IPS-20b (cell line): Measurements from ENCODE around the gene TENT5A.
"Not testable (repeated sequence)": the region's sequence is repeated elsewhere in the genome, so short reads cannot be mapped to it uniquely, and the experiment has no call there.

Source experiments
- H3K27ac ChIP-seq: one replicate; pipeline ENCODE4 v1.5.1; 2013; ENCODE audit warnings: low read length
- H3K27me3 ChIP-seq: 2 replicates; pipeline ENCODE4 v1.6.1; 2013; ENCODE audit warnings: mild to moderate bottlenecking, low read length, inconsistent platforms; ENCODE audit not compliant: insufficient read depth
- H3K36me3 ChIP-seq: 2 replicates; pipeline ENCODE4 v1.6.1; 2013; ENCODE audit warnings: low read depth, mild to moderate bottlenecking, inconsistent platforms, low read length, moderate library complexity; ENCODE audit not compliant: insufficient read depth
- H3K4me1 ChIP-seq: 2 replicates; pipeline ENCODE4 v1.6.1; 2013; ENCODE audit warnings: mild to moderate bottlenecking, control low read depth, inconsistent platforms, low read length, moderate library complexity; ENCODE audit not compliant: insufficient read depth
- H3K4me3 ChIP-seq: 2 replicates; pipeline ENCODE4 v1.5.1; 2013; ENCODE audit warnings: mild to moderate bottlenecking, low read length, inconsistent platforms
- H3K9ac ChIP-seq: 2 replicates; pipeline ENCODE4 v1.6.1; 2013; ENCODE audit warnings: low read depth, mild to moderate bottlenecking, inconsistent platforms, low read length, moderate library complexity
- H3K9me3 ChIP-seq: 2 replicates; pipeline ENCODE4 v1.6.1; 2013; ENCODE audit warnings: mild to moderate bottlenecking, low read depth, low read length, inconsistent platforms; ENCODE audit not compliant: insufficient read depth

The TENT5A gene

GRCh38 chr6:81787313-81788068 lies 35.0 kb upstream of the TENT5A start:
- no peak overlapping the region for H3K9ac ChIP-seq
- H3K27me3 ChIP-seq: no peaks in the 10 kb centered on the region
- H3K4me1 ChIP-seq: peaks cover 30% of the 10 kb centered on the region
- no peaks in the 10 kb centered on the region for H3K36me3 ChIP-seq
- H3K27ac ChIP-seq: no peak overlapping the region
- H3K9me3 ChIP-seq: no peaks in the 10 kb centered on the region
- H3K4me3 ChIP-seq: no peak overlapping the region

- H3K4me3 ChIP-seq: no peak overlapping the region
- no peak overlapping the region for H3K9ac ChIP-seq
- H3K9me3 ChIP-seq: no peaks in the 10 kb centered on the region
- no peak overlapping the region for H3K27ac ChIP-seq
- H3K36me3 ChIP-seq: no peaks in the 10 kb centered on the region
- no peaks in the 10 kb centered on the region for H3K27me3 ChIP-seq
- H3K4me1 ChIP-seq: peaks cover 29% of the 10 kb centered on the region
Measured at GRCh38 chr6:81786150-81786549, 33.7 kb upstream of the TENT5A start.

GRCh38 chr6:81785377-81785776 lies 32.9 kb upstream of the TENT5A start:
- Histone ChIP-seq H3K4me3 (no peak overlapping the region), H3K27ac (no peak overlapping the region), H3K9ac (no peak overlapping the region)

GRCh38 chr6:81783893-81784292 lies 31.4 kb upstream of the TENT5A start:
- Histone ChIP-seq H3K9me3 (no peaks in the 10 kb centered on the region), H3K9ac (no peak overlapping the region), H3K27ac (no peak overlapping the region), H3K27me3 (no peaks in the 10 kb centered on the region), H3K36me3 (no peaks in the 10 kb centered on the region), H3K4me3 (no peak overlapping the region), H3K4me1 (0 out of 2 replicates have a peak, but pooled peaks cover 7% of the 10 kb centered on the region)

More at GRCh38 chr6:81785377-81785776, 32.9 kb upstream of the TENT5A start:
- no peaks in the 10 kb centered on the region for H3K27me3 ChIP-seq
- H3K36me3 ChIP-seq: no peaks in the 10 kb centered on the region
- H3K4me1 ChIP-seq: peaks cover 22% of the 10 kb centered on the region; the same call in 1 of the 2 replicates
- no peaks in the 10 kb centered on the region for H3K9me3 ChIP-seq

DNA sequence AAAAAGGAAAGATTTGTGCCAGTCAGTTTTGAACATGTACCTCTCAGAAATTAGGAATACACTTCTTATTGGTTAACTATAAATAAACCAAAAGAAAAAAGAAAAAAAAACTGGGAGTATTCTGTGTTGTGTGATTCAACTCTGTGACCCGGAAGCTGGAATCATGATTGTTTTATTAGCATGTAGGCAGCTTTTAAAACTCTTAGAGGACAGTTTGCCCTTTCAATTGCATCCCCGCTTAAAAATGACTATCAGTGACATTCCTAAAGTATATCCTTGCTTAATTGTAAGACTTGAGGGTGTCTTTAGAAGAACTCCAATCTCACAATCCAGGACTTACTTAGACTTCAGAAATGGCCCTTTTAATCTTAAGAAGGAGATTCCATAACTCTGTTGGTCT lies 29.1 kb upstream of the TENT5A start:
- no peaks in the 10 kb centered on the region for H3K36me3 ChIP-seq

DNA sequence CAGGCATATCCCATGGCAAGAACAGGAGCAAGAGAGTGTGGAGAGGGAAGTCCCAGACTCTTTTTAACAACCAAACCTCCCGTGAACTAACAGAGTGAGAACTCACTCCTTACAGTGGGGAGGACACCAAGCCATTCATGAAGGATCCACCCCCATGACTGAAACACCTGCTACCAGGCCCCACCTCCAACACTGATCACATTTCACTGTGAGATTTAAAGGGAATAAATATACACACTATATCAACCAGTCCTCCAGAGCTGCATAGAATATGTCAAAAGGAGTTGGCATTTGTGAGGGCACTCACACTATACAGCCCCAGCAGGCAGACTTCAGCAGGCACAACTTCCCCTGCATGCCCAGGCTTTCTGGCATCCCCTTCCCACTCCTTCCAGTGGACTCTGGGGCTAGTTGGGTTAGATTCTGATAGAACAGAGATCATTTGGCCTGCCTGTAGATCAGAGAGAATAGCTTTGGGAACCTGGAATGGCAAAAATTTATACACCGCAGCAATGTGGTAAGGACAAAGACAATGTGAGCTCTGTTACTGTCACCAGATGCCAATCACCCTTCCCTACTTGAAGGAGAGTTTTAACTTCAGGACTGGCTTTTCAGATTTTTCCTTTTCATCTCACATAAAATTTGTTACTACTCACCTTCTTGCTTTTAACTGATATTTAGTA lies 25.2 kb upstream of the TENT5A start:
- H3K27me3 ChIP-seq: no peaks in the 10 kb centered on the region
- no peaks in the 10 kb centered on the region for H3K4me1 ChIP-seq
- H3K27ac ChIP-seq: no peak overlapping the region
- H3K4me3 ChIP-seq: no peak overlapping the region
- H3K36me3 ChIP-seq: no peaks in the 10 kb centered on the region
- H3K9ac ChIP-seq: no peak overlapping the region
- H3K9me3 ChIP-seq: no peaks in the 10 kb centered on the region

More for the DNA sequence above, 29.1 kb upstream of the TENT5A start:
- Histone ChIP-seq H3K4me1 (0 out of 2 replicates have a peak, but pooled peaks cover 3% of the 10 kb centered on the region), H3K4me3 (no peak overlapping the region), H3K27ac (no peak overlapping the region), H3K27me3 (no peaks in the 10 kb centered on the region), H3K9me3 (no peaks in the 10 kb centered on the region), H3K9ac (no peak overlapping the region)

DNA sequence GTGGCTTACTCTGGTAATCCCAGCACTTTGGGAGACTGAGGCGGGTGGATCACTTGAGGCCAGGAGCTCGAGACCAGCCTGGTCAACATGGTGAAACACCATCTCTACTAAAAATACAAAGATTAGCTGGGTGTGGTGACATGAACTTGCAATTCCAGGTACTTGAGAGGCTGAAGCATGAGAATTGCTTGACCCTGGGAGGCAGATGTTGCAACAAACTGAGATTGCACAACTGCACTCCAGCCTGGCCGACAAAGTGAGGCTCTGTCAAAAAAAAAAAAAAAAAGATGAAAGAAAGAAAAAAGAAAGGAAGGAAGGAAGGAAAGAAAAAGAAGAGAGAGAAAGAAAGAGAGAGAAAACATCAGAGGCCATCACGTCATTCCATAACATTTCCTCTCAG lies 23.7 kb upstream of the TENT5A start:
- H3K4me3 ChIP-seq, H3K4me1 ChIP-seq, H3K9ac ChIP-seq, H3K9me3 ChIP-seq, H3K36me3 ChIP-seq, H3K27ac ChIP-seq, H3K27me3 ChIP-seq: not testable (repeated sequence)

- H3K27me3 ChIP-seq: no peaks in the 10 kb centered on the region
- H3K4me3 ChIP-seq: no peak overlapping the region
- no peaks in the 10 kb centered on the region for H3K9me3 ChIP-seq
- H3K4me1 ChIP-seq: no peaks in the 10 kb centered on the region
- H3K27ac ChIP-seq: no peak overlapping the region
- no peaks in the 10 kb centered on the region for H3K36me3 ChIP-seq
- H3K9ac ChIP-seq: no peak overlapping the region
Measured at GRCh38 chr6:81774542-81774941, 22.1 kb upstream of the TENT5A start.

DNA sequence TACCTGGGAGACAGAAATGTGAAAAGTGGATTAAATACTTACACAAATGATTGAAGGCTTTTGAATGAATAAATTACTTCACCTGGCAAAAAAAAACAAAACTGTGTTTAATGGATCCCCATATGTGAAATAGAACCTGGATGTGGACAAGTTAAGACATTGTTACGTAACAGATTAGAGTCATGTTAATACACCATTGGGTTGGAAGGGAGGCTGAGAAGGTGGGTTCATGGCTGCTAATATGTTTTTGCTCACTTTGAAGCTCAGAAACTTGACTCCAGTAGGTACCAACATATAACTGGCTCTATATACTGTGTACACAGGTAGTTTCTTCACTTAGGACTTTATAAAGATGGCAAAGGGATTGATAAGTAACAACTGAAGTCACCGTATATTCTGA lies 21.4 kb upstream of the TENT5A start:
- H3K36me3 ChIP-seq: no peaks in the 10 kb centered on the region
- H3K9me3 ChIP-seq: no peaks in the 10 kb centered on the region
- H3K9ac ChIP-seq: no peak overlapping the region

DNA sequence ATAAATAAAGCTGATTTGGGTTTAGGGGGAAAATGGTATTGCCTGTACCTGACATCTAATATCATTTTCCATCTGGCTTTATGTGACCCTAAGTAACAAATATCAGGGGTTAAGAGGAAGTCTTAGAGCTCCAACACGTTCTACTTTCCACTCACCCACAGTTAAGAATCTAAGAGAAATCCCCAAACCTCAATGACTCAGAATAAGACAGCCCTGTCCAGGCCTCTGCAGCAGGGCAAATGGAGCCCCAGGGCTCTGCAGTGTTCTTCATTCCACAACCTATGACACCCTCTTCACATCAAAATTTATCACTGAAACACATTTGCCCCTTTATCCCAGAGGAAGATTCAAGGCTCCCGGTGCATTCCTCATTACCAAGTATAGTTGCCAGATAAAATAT lies 20.3 kb upstream of the TENT5A start:
- Histone ChIP-seq H3K9me3 (no peaks in the 10 kb centered on the region), H3K36me3 (no peaks in the 10 kb centered on the region), H3K4me1 (no peaks in the 10 kb centered on the region), H3K27me3 (no peaks in the 10 kb centered on the region), H3K27ac (no peak overlapping the region), H3K4me3 (no peak overlapping the region), H3K9ac (no peak overlapping the region)

More for the DNA sequence above, 21.4 kb upstream of the TENT5A start:
- Histone ChIP-seq H3K27me3 (no peaks in the 10 kb centered on the region), H3K27ac (no peak overlapping the region), H3K4me3 (no peak overlapping the region), H3K4me1 (no peaks in the 10 kb centered on the region)

GRCh38 chr6:81771097-81771496 lies 18.6 kb upstream of the TENT5A start:
- Histone ChIP-seq H3K9ac (no peak overlapping the region), H3K4me3 (no peak overlapping the region), H3K27me3 (no peaks in the 10 kb centered on the region), H3K9me3 (no peaks in the 10 kb centered on the region), H3K27ac (no peak overlapping the region), H3K36me3 (no peaks in the 10 kb centered on the region), H3K4me1 (no peaks in the 10 kb centered on the region)

DNA sequence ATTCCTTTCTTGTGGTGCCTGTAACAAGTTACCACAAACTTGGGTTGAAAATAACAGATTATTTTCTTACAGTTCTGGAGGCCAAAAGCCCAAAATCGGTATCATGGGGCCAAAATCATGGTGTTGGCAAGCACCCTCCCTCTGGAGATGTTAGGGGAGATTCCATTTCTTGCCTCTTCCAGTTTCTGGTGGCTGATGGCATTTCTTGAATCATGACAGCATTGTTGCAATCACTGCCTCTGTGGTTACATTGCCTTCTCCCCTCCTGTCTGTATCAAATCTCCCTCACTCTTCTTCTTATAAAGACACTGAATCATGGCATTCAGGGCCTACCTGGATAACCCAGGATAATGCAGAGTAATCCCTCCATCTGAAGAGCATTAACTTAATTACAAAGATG lies 17.9 kb upstream of the TENT5A start:
- Histone ChIP-seq H3K27me3 (no peaks in the 10 kb centered on the region), H3K9me3 (no peaks in the 10 kb centered on the region), H3K9ac (no peak overlapping the region), H3K4me1 (no peaks in the 10 kb centered on the region), H3K27ac (no peak overlapping the region), H3K36me3 (no peaks in the 10 kb centered on the region), H3K4me3 (no peak overlapping the region)
